Astrocyte of the hippocampus (primary cell): ENCODE results near the gene ZRANB2.
A peak's percentile ranks its signal among the peaks of the same experiment; 100 is the strongest.

Experiments
- DNase-seq: peaks from one replicate; pipeline ENCODE4 v3.0.0; 2011; ENCODE audit warnings: low read depth, low spot score

Gene ZRANB2

GRCh38 chr1:71068325-71069240 lies 12.3 kb downstream of the ZRANB2 start:
- DNase-seq = no peak

- no peak for DNase-seq
Measured at GRCh38 chr1:71054791-71055190, 26.0 kb downstream of the ZRANB2 start.

GRCh38 chr1:71054281-71054731 lies 26.5 kb downstream of the ZRANB2 start:
- no peak for DNase-seq

- DNase-seq = no peak
Measured at GRCh38 chr1:71053758-71054157, 27.1 kb downstream of the ZRANB2 start.

GRCh38 chr1:71053146-71053545 lies 27.7 kb downstream of the ZRANB2 start:
- no peak for DNase-seq

GRCh38 chr1:71049951-71050598 lies 30.8 kb downstream of the ZRANB2 start:
- peak; percentile 85 for DNase-seq

GRCh38 chr1:71047635-71048607 lies 32.9 kb downstream of the ZRANB2 start, which contains the start of gene PTGER3:
Gene PTGER3, minus strand, starts transcription at chr1:71047816. Its CDS starts 239 bp downstream, at chr1:71047577.
- peak; percentile 50 for DNase-seq

GRCh38 chr1:71046891-71047634 lies 33.8 kb downstream of the ZRANB2 start:
- DNase-seq = peak; percentile 36

- no peak for DNase-seq
Measured at GRCh38 chr1:71045463-71046028, 35.3 kb downstream of the ZRANB2 start.

GRCh38 chr1:71044833-71045232 lies 36.0 kb downstream of the ZRANB2 start:
- no peak for DNase-seq

- no peak for DNase-seq
Measured at GRCh38 chr1:71043065-71043464, 37.8 kb downstream of the ZRANB2 start.

GRCh38 chr1:71041806-71042205 lies 39.0 kb downstream of the ZRANB2 start:
- DNase-seq = no peak

GRCh38 chr1:71039661-71040262 lies 41.1 kb downstream of the ZRANB2 start:
- DNase-seq = no peak

- no peak for DNase-seq
Measured at GRCh38 chr1:71038942-71039341, 41.9 kb downstream of the ZRANB2 start.

- DNase-seq = no peak
Measured at GRCh38 chr1:71037829-71038620, 42.8 kb downstream of the ZRANB2 start.

GRCh38 chr1:71037066-71037465 lies 43.8 kb downstream of the ZRANB2 start:
- no peak for DNase-seq

- DNase-seq = no peak
Measured at GRCh38 chr1:71033136-71033535, 47.7 kb downstream of the ZRANB2 start.

GRCh38 chr1:71031426-71031825 lies 49.4 kb downstream of the ZRANB2 start:
- DNase-seq = peak; percentile 33

- peak; percentile 32 for DNase-seq
Measured at GRCh38 chr1:71030026-71030425, 50.8 kb downstream of the ZRANB2 start.
